GM19023 (cell line): ENCODE results near the gene NIPAL3.
"Not testable (repeated sequence)": the region's sequence is repeated elsewhere in the genome, so short reads cannot be mapped to it uniquely, and the experiment has no call there.

Experiments
- ATAC-seq: cut with Tn5 transposase; IDR thresholded peaks from one replicate; pipeline ENCODE4 v1.9.1; 2021; ENCODE audit warnings: mild to moderate bottlenecking, moderate library complexity; ENCODE audit not compliant: unreplicated experiment

NIPAL3 gene

GRCh38 chr1:24454673-24455072 lies 39.1 kb downstream of the NIPAL3 start:
- ATAC-seq: no peak

DNA sequence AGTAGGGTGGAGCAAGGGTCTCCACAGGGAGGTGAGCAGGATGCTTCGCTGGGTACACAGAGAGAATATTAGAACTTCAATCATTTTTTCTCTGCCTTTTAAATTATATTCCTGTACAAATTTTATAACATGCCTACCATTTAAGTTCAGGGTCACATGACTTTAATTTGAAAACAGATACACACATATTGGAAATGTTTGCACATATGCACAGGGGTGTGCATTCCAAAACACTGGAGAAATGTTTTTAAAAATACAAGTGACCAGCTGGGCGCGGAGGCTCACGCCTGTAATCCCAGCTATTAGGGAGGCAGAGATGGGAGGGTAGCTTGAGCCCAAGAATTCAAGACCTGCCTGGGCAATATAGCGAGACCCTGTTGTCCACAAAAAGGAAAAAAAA lies 39.7 kb downstream of the NIPAL3 start:
- no peak for ATAC-seq

DNA sequence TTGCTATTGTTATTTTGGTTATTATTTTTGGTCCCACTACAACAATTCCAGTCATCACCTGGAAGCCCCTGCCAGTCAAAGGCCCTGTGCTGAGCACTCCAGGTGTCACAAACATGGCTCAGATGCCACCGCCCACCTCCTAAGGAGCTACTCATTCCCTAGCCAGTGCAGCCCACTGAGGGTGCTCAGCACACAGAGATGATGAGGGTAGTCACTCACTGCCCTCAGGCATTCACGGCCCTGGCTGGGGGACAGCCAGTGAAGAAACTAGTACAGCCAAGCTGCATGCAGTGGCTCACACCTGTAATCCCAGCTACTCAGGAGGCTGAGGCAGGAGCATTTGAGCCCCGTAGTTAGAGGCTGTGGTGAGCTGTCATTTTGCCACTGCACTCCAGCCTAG lies 42.3 kb downstream of the NIPAL3 start:
- ATAC-seq: no peak

DNA sequence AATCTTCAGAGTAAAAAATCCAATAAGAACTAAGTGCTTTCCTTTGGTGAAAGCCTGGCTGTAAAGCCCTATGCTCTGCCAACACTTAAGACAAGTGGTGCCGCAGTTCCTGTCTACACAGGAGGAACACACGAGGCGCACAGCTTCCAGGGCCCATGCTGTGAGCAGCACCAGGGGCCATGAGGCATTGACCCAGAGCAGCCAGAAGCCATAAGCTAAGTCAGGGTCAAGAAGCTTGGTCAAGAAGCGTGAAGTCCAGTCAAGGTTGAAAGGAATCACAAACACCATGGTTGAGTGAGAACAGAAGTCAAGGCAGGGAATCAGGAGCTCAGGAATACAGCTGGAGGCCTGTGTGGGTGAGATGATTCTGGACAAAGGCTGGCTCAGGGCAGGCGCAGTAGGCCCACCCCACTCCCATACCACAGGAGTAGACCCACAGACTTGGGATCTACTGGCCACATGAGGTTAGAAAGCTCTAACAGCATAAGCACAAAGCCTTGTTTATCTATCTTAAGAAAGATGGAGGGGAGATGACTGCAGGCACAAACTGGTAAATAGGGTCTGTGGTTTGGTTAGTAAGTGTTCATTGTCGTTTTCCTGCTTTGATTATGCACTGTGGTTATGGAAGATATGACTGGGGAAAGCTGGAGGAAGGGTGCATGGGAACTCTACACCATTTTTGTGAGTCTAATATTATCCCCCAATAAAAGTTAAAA lies 44.1 kb downstream of the NIPAL3 start:
- ATAC-seq: no peak

DNA sequence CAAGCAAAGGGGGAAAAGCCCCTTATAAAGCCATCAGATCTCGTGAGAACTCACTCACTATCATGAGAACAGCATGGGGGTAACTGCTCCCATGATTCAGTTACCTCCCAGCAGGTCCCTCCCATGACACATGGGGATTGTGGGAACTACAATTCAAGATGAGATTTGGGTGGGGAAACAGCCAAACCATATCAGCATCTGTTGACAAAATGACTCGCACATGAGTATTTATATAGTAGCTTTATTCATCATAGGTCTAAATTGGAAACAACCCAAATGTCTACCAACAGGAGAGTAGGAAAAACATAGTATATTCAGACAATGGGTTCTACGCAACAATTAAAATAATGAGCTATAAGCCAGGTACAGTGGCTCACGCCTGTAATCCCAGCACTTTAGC lies 46.5 kb downstream of the NIPAL3 start:
- not testable (repeated sequence) for ATAC-seq

DNA sequence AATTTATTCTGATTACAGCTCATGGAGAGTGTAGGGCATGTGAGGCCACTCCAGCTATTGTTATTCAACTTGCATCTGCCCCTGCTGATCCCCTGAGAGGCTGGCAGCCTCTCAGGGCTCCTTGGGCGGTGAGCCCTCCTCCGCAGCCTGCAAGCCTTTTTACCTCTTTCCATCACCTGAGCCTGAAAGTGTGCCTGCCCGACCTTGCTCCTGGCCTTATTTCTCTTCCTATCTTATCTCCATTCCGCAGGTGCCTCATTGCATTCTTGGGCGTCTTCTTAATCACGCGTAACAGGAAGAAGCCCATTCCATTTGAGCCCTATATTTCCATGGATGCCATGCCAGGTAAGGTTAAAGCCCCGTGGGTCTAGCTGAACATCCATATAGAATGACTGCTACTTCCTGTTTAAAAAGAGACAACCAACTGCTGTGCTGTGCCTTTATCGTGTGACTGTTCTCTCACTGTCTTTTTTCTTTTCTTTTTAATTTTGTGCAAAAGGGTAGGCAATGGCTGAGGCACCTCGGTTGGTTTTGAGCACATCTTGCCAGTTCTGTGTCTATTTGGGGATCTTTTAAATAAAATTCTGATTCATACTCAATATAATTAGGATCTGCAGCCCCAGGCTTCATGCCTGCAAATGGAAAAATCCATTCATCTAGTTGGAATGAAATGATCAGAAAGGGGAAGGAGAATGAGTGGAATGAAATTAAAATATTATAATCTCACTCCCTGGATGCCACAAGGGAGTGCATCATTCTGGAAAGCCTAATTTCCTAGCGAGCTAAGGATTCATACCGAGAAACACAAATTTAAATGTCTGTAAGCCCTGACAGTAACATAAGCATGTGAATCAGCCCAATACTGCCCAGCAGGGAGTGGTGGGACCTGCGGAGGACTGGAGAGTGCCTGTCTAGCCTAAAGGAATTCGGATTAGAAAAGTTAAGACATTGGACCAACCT lies 48.5 kb downstream of the NIPAL3 start:
- no peak for ATAC-seq

DNA sequence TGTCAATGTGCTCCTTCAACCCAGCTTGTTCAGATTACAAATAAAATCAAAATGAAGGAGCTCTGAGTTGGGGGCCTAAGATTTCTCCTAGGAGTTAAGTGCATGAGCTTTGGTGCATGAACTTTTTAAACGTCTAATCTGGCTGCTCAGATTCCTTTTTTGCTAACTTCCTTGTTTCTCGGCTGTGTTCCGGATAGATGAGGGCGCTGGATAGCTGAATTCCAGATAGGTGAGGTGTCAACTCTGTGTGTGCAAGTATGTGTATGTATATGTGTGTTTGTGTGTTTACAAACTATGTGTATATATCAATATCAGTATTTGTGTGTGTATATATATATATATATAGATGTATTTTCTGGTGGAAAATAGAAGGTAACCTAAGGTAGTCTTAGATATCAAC lies 49.5 kb downstream of the NIPAL3 start:
- no peak for ATAC-seq

- no peak for ATAC-seq
Observed at GRCh38 chr1:24465638-24466037, 50.0 kb downstream of the NIPAL3 start.

DNA sequence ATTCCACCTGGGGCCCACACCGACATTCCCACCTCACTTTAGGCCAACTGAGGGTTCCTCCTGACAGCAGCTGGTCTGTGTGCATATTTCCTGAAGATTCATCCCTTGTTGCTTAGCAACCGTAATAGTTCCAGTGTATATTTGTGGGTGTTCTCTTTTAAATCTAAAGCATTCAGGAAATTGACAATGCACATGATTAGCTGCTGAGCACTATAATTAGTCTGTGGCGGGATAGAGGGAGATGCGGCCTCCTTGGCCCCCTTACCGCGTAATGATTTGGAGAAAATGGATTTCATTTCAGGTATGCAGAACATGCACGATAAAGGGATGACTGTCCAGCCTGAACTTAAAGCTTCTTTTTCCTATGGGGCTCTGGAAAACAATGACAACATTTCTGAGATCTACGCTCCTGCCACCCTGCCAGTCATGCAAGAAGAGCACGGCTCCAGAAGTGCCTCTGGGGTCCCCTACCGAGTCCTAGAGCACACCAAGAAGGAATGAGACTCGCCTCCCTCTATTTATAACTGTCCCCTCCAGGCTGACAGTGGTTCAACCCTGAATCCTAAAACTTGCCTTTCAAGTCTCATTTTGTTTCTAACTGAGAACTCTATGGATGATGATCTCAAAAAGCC lies 53.2 kb downstream of the NIPAL3 start:
- no peak for ATAC-seq

GRCh38 chr1:24470592-24470991 lies 55.0 kb downstream of the NIPAL3 start:
- no peak for ATAC-seq

- ATAC-seq: no peak
Observed at GRCh38 chr1:24472527-24473251, 57.1 kb downstream of the NIPAL3 start.

DNA sequence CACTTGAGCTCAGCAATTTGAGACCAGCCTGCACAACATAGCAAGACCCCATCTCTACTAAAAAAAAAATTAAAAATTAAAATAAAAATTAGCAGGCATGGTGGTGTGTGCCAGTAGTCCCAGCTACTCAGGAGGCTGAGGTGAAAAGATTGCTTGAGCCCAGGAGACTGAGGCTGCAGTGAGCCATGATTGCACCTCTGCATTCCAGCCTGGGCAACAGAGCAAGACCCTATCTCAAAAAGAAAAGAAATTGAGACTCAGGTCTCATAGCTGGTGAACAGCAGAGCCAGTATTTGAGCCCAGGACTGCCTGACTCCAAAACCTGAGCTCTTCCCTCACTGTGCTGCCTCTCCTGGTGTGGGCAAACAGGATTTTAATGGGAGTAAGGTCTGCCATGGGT lies 58.6 kb downstream of the NIPAL3 start:
- no peak for ATAC-seq

DNA sequence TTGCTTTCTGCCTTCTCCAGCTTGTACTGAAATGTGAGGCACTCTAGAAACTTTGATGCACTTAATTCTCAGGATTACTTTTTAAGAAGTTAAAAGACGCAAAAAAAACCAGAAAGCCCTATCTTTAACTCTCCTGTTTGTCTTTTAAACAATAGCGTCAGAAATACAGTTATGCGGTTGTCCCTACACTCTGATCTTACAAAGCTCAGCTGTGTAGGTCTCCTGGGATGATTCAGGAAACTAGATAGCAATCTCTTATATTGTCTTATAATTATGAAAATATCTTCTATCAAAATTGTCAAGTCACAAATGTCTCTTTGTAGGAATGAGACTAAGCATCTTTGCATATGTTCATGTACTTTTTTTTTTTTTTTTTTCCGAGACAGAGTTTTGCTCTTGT lies 60.1 kb downstream of the NIPAL3 start:
- no peak for ATAC-seq

- ATAC-seq: no peak
Observed at GRCh38 chr1:24476571-24476970, 61.0 kb downstream of the NIPAL3 start.

DNA sequence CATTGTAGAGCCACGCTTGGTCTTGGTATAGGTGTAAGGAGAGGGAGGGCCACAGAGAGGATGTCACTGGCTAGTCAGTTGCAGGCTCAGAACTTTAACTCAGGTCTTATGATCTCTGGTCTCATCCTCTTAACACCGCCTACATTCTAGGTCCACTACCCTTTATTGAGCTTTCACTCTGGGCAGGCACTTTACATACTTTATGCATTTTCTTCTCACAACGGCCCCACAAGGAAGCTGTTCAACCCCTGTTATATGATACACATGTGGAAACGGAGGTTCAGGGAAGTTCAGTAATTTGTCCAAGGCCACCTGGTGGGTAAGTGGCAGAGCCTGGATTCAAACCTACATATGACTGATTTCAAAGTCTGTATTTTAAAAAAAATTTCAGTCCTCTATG lies 61.7 kb downstream of the NIPAL3 start:
- ATAC-seq: no peak

DNA sequence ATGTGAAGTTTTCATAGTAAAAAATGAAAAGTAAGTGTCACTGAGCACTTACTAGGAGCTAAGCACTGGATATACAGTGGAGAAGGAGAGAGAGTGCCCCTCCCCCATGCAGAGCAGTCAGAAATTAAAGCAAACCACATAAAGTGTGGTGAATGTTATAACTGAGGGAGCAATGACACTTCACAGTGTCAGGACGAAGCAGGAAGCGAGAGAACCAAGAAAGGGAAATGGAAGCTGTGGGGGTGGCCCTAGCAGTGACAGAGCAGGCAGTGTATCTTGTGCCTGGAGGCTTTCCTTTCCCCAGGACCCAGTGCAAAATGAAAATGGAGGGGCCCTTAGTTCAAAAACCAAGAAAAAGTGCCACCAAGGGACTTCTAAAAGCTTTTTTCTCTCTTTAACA lies 65.5 kb downstream of the NIPAL3 start:
- no peak for ATAC-seq

DNA sequence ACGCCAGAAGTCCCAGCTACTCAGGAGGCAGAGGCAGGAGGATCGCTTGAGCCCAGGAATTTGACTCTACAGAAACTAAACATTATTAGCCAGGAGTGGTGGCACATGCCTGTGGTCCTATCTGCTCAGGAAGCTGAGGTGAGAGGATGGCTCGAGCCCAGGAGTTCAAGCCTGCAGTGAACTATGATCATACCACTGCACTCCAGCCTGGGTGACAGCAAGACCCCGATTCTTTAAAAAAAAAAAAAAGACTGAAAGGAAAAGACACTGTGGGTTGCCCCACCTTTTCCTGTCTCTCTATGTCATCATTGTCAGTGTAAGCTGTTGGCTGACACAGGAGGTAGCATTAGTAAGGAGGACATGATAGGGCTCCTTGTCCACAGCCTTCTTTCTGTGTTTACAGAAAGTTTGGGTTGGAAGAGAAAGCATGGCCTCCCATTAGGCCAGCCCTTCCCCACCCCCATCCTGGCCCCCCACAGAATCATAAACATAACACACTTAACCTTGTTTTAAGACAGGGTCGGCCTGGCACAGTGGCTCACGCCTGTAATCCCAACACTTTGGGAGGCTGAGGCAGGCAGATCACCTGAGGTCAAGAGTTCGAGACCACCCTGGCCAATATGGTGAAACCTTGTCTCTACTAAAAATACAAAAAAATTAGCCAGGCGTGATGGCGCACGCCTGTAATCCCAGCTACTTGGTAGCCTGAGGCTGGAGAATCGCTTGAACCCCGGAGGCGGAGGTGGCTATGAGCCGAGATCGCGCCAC lies 66.4 kb downstream of the NIPAL3 start:
- ATAC-seq: no peak

- ATAC-seq: no peak
Observed at GRCh38 chr1:24483441-24483840, 67.8 kb downstream of the NIPAL3 start.

DNA sequence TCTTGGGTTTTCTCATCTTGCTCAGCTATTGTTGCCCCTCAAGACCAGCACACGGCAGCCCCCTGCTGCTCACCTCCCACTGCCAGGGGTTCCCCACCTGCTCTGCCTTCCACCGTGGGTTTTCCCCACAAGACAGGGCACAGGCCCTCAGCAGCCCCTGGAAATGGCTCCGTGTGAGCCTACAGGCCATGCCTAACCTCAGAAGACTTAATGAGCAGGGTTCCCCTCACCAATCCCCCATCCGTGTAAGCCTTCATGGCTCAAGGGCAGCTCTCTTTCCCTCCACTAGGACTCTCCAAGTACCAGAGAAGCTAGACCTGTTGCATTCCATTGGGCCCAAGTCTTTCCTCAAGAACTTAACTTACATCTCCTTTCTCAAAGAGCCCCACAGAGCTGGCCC lies 68.6 kb downstream of the NIPAL3 start:
- no peak for ATAC-seq

GRCh38 chr1:24486331-24487065 lies 70.9 kb downstream of the NIPAL3 start:
- no peak for ATAC-seq
